ENCODE results near the gene C1QL1.

The C1QL1 gene

DNA sequence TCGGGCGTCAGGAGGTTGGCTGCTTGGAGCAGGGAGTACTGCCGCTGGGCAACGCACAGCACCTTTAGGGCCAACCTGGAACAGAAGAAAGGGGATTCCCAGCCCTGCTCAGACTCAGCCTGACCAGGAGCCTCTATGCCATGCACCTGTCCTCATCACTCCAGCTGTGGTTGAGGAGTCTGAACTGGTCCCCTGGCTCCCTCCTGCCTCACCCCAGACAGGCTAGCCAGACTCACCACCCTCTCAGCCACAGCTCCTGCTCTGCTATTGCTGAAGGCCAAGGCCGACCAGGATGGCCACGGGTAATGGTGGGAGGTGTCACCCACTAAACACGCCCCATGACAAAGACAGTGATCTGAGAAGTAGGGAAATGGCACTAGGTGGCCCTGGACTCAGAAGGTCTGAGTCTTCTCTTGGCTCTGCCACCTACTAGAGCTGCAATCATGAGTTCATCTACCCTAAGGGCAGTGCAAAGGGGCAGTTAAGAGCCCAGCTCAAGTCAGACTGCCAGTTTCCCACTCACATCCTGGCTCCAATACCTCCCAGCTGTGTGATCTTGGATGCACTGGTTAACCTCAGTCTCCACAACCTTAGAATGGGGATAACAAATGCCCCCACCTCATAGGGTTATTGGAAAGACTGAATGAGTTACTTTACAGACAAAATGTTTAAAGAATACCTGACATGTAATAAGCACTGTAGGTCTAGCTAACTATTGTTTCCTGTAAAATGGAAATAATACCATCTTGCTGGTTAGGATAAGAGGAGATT lies 39.0 kb downstream of the C1QL1 start:
- DNase-seq = no peak

DNA sequence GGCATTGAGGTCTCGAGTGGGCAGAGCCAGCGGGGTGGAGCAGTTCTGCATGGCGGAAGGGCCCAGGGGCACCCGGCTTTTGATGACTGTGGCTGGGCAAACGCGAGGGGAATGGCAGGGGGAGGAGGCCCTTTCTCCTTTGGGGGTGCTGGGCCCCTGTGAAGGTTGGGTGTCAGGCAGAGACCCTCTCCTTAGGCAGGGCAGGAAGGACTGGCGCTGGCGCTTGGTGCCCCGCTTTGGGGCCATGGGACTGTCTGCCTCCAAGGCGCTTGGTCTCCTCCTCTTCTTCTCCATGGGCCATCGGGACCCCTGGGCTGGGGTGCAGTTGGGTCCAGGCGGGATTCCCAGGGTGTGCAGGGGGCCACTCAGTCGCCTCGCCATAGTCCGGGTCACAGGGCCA lies 40.0 kb downstream of the C1QL1 start:
- DNase-seq = no peak

DNA sequence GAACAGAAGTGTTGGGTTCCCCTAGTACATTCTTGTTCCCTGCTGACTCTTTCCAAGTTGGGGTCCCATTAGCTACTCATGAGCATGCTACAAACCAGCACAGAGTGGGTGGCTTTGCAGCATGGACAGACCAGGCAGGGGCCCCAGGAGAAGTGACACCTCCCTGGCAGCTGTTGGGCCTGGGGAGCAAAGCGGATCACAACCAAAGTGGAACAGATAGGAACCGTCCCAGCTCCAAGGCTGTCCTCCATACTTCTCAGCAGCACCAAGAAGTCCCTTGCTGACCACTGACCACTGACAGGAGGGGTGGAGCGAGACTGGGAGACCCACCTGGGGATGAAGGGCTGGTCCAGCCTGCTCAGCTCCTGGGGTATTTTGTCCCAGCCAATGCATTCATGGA lies 40.4 kb downstream of the C1QL1 start:
- no peak for DNase-seq

DNA sequence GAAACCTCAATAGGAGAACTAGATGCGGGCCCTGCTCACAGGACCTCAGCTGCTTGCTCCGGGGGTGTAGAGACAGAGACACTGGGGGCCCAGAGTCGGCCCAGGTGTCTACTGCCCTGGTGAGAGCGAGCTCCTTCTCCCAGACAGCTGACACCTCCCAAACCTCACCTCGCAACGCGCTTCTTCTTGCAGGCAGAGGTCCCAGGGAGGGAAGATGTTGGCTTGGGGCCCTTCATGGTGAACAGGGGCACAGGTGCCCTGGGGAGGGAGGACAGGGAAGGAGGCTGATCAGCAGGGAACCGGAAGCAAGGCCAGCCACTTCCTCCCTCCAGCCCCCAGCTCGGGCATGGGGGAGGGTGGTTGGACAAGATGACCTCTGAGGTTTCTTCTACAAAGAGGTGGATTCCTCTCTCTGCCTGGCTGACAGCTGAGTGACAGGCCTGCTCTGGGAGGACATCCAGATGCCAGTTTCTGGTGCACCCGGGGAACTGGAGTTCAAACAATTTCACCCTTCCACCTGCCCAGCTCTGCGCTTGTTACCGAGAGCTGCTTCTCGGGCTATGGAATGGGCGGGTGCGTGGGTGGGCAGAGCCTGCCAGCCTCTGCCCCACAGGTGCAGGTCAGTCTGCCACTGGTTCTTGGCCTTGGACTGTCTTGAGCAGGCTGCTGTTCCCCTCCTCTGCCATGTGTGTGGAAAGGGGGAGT lies 41.1 kb downstream of the C1QL1 start:
- peak in 1 of 4 experiments; percentile 17 for DNase-seq

- no peak for DNase-seq
These were observed 42.1 kb downstream of the C1QL1 start for GRCh38 chr17:44925731-44926697.

DNA sequence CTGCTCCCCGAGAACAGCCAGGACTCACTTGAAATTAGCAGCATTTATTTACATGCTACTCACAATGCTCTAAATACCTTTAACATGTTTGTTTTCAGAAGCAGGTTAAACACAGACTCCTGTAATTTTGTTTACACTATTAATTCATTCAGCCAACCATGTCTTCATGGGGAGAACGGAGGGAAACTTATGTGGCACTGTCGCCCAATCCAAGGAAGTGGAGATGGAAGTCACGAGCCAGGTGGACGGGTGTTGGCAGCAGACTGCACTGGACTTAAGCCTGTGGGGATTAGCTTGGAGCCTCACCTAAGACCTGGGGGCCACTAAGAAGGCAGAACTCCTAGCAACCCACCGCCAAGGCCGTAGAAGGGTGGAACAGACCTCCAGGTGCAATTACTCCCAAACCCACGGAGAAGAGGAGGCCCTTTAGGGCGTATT lies 44.0 kb downstream of the C1QL1 start:
- no peak for DNase-seq

DNA sequence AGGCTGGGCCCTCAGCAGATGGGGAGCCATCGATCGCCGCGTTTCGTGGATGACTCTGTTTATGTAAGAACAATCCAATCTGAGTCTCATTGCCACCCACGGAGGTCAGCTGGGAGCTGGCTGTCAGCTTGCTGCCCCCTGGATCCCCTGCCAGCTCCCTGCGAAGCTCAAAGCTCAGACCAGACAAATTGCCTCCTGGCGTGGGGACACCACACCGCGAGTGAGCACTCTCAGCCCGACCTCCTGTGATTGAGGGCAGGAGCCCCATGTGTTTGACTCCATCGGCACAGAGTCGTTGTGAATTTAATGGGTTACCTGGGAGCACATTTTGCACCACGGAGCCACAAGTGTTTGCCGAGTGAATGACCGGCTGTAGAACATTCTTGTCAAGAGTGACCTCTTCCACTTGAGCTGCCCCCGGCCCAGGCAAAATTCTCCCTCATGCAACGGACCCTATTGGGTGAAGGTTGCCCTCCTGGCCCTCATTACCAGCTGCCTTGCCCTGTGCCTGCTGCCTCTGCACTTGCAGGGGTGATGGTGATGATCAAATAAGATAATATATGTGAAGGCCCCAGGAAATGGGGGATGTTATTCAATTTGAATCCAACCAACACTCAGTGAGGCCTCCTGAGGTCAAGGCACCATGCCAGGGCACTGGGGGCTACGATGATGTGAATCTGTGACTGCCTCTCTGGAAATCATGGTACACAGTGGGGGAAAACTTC lies 45.2 kb downstream of the C1QL1 start:
- no peak for DNase-seq

- no peak for DNase-seq
These were observed 46.0 kb downstream of the C1QL1 start for GRCh38 chr17:44922136-44922535.

DNA sequence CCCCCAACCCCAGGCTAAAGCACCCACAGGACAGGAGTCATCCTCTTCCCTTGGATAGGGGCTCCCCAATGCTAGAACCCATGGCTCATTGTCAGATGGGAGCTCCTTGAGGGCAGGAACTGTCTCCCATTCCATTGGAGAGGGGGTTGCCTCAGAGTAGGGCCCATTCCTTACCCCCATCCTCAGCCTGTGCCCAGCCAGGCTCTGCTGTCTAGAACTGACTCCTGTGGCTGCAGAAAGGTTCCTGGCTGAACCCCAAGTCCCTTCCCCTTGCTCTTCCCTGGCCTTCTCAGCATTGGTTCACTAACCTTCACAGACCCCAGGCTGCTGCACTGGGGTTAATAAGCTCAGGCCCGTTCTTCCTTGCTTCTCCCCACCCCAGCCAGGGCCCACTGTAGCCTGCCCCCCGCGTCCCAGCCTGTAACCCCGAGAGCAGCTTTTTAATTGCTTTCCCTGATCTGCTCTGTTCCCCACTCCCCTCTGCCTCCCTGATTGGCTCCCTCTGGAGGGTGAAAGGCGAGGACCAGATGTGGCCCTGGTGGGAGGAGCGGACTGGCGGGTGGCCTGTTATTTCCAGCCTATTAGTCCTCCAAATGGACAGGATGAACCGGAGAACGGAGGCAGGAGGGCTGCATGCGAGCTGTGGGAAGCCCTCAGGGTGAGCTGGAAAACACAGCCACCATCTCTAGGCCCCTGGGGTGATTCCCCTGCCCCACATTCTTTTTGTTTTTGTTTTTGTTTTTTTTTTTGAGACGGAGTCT lies 46.8 kb downstream of the C1QL1 start:
- DNase-seq = no peak

DNA sequence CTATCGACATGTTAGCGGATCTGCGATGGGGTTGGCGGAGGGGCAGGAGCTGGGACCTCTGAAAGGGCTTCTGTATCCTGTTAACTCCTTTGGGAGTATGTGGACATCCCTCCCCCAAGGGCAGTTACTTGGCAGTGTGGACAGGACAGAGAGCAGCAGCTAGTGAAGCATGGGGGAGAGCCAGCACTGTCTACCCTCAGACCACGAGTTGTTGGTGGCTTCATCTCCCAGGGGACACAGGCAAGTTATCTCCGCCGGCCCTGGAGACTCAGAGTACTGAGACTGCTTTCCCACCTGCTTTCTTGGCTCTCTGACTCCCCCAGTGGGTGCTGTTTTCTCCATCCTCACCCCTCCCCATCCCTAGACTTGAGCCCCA lies 47.5 kb downstream of the C1QL1 start:
- no peak for DNase-seq

DNA sequence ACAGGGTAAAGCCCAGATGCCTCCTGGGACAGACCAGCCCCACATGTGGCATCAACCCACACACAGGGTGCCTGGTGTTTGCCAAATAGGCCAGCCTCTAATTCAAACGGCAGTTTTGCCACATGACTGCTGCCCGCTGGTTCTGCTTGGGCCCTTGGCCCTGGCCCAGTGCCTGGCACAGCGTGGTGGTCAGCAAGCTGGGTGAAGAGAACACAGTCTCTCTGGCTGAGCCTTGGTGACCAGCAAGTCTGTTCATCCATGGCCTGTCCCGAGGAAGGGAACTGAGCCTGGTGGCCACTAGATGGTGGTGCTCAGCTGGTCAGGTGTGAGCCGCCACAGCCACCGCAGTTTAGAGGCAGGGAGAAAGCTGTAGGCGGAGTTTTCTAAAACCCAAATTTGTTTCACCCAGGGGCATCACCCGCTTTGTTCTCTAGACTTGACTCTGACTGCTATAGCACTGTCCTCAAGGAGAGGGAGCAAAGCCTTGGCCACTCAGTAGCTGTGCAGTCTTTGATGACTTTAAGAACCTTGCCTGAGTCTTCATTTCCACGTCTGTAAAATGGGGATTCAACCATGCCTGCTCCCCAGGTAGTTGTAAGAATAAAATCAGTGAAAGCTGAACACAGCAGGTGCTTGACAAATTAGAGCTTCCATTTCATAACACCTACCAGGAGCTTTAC lies 48.1 kb downstream of the C1QL1 start:
- peak; percentile 74 to 86 (median 83) for DNase-seq

GRCh38 chr17:44919411-44919810 lies 48.7 kb downstream of the C1QL1 start:
- DNase-seq = no peak

- no peak for DNase-seq
These were observed 50.1 kb downstream of the C1QL1 start for GRCh38 chr17:44918006-44918405.

- no peak for DNase-seq
These were observed 50.6 kb downstream of the C1QL1 start for GRCh38 chr17:44917456-44917855.

GRCh38 chr17:44916781-44917241 lies 51.3 kb downstream of the C1QL1 start:
- no peak for DNase-seq

GRCh38 chr17:44915862-44916780 lies 52.0 kb downstream of the C1QL1 start:
- peak; percentile 47 to 75 (median 70) for DNase-seq

- no peak for DNase-seq
These were observed 52.8 kb downstream of the C1QL1 start, which contains the start of gene GFAP for GRCh38 chr17:44915321-44915726. TSS of gene GFAP (minus strand) at chr17:44915500. CDS start at chr17:44915486, 14 bp downstream.

DNA sequence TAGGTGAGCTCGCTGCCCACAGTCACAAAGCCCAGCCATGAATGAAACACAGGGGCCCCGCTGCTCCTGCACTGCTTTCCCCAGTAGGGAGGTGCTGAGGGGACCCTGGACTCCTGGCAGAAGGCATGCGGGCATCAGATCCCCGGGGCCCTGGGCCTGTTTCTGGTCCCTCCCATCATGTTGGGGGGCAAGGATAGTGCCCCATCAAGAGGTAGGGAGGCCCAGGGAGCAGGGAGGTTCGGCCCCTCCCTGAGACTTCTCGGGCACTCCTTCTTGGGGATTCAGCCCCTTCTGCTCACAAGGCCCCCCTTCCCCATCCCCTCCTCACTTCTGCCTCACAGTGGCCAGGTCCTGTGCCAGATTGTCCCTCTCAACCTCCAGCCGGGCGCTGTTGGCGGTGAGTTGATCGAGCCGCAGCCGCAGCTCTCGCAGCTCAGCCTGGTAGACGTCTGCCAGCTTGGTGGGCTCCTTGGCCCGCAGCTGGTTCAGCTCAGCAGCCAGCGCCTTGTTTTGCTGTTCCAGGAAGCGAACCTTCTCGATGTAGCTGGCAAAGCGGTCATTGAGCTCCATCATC lies 53.3 kb downstream of the C1QL1 start:
- DNase-seq = no peak

- no peak for DNase-seq
These were observed 54.0 kb downstream of the C1QL1 start for GRCh38 chr17:44914148-44914547.

Data from suppressor macrophage (primary cell).